ENCODE measurements around the gene LIX1.

Gene LIX1

DNA sequence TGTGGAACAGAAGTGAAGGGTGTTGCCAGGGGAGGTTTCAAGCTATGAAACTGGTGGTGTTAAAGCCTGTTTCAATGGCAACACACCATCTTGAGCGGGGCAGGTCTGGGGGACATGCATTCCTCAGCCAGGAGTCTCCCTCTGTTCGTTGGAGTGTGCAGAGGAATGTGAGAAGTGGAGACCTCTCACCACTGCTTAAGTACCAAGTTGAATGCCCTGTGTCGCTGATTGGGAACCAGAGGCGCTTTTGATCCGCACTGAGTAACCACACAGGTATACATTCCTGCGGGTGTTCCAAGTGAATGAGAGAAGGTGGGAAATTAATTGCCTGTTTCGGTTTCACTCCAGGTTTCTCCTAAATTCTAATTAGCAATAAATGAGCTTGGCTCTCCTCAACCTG lies 99.4 kb downstream of the LIX1 start:
- H3K27ac ChIP-seq: no peak overlapping the region
- POLR2A ChIA-PET (ENCODE audit: low non-redundant PET): no interaction called here
- TF ChIP-seq, protein P1, sequence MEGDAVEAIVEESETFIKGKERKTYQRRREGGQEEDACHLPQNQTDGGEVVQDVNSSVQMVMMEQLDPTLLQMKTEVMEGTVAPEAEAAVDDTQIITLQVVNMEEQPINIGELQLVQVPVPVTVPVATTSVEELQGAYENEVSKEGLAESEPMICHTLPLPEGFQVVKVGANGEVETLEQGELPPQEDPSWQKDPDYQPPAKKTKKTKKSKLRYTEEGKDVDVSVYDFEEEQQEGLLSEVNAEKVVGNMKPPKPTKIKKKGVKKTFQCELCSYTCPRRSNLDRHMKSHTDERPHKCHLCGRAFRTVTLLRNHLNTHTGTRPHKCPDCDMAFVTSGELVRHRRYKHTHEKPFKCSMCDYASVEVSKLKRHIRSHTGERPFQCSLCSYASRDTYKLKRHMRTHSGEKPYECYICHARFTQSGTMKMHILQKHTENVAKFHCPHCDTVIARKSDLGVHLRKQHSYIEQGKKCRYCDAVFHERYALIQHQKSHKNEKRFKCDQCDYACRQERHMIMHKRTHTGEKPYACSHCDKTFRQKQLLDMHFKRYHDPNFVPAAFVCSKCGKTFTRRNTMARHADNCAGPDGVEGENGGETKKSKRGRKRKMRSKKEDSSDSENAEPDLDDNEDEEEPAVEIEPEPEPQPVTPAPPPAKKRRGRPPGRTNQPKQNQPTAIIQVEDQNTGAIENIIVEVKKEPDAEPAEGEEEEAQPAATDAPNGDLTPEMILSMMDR (conservative IDR thresholded peaks at IDR 0.05; ENCODE audit: low read depth): no peak
- DNase-seq (ENCODE audit: low spot score): no peak
- CTCF ChIA-PET: no interaction called here
